GM10266 (cell line): ENCODE results near the gene DNAAF1.
A peak's percentile ranks its signal among the peaks of the same experiment; 100 is the strongest.
"Not testable (repeated sequence)": the region's sequence is repeated elsewhere in the genome, so short reads cannot be mapped to it uniquely, and the experiment has no call there.

Experiments used
- DNase-seq: peaks from one replicate; pipeline ENCODE4 v3.0.0; 2012; ENCODE audit errors: extremely low spot score
- TF ChIP-seq, protein P1 (sequence below): IDR thresholded peaks from 2 replicates; pipeline ENCODE4 v1.5.1; 2012; ENCODE audit warnings: mild to moderate bottlenecking, low read depth; ENCODE audit not compliant: control insufficient read depth, insufficient read depth; ENCODE audit errors: missing control alignments

DNAAF1 gene

DNA sequence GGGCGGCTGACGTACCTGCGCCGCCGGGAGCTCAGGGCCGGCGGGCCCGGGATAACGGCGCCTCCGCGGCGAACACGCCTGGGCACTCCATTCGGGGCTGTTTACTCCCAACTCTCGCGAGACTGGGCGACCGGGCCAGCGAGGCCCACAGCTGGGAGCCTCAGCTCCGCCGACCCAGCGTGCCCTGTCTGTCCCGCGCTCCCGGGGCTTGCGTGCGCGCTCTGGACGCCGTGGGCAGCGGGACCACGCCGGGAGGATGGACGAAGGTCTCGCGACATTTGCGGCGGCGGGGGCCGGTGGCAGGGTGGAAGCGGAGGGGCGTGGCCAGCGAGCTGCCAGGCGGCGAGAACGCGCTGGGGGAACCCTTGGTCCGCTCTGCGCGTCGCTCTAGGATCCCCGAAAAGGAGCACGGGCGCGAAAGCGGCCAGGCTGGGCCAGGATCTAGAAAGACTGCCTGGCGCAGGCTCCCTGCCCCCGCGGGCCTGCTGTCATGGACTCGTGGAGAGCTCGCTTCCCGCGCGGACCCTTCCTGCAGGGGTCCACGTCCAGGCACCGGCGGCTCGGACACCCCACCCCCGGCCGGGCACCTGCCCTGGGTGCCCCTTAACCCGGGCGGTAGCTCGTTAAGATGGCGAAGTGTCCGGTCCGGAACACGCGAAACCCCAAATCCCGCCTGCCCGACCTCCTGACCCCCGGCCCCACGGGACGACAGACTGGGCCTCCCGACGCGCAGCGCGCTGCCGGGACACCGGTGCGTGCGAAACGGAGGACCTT, 28.2 kb upstream of the DNAAF1 start, which contains the start of gene MBTPS1:
Gene MBTPS1 (minus strand): TSS at position 223 of the 774 bp plus-strand sequence. CDS start 15,159 bp downstream, outside the sequence.
- peak; percentile 97 for DNase-seq
- TF ChIP-seq, protein P1, sequence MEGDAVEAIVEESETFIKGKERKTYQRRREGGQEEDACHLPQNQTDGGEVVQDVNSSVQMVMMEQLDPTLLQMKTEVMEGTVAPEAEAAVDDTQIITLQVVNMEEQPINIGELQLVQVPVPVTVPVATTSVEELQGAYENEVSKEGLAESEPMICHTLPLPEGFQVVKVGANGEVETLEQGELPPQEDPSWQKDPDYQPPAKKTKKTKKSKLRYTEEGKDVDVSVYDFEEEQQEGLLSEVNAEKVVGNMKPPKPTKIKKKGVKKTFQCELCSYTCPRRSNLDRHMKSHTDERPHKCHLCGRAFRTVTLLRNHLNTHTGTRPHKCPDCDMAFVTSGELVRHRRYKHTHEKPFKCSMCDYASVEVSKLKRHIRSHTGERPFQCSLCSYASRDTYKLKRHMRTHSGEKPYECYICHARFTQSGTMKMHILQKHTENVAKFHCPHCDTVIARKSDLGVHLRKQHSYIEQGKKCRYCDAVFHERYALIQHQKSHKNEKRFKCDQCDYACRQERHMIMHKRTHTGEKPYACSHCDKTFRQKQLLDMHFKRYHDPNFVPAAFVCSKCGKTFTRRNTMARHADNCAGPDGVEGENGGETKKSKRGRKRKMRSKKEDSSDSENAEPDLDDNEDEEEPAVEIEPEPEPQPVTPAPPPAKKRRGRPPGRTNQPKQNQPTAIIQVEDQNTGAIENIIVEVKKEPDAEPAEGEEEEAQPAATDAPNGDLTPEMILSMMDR, result no peak

DNA sequence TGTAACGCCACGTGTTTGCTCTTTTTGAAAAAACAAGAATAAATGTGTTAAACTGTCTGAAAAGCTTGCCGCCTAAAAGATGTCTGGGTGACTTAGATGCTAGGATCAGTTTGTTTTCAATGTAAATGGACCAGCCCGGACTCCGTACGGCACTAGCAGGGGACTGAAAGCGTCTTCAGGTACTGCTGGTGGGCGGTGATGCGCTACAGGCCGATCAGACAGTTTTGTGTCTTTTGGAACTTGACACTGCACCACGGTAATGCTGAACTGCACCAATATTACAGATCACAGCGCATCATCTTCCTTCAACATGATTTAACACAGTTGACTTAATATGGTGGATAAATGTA, 27.6 kb upstream of the DNAAF1 start:
- DNase-seq, result peak; percentile 42
- TF ChIP-seq, protein P1, result no peak

DNA sequence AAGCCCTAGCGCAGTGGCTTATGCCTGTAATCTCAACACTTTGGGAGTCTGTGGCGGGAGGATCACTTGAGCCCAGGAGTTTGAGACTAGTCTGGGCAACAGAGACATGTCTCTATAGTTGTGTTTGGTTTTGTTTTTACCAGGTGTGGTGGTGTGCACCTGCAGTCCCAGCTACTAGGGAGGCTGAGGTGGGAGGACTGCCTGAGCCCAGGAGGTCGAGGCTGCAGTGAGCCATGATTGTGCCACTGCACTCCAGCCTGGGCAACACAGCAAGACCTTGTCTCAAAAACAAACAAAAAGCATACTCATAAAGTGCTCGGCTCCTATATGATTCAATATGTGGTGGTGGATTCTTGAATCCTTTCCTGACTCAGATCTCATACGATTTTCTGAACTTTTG, 26.8 kb upstream of the DNAAF1 start:
- DNase-seq, result not testable (repeated sequence)

DNA sequence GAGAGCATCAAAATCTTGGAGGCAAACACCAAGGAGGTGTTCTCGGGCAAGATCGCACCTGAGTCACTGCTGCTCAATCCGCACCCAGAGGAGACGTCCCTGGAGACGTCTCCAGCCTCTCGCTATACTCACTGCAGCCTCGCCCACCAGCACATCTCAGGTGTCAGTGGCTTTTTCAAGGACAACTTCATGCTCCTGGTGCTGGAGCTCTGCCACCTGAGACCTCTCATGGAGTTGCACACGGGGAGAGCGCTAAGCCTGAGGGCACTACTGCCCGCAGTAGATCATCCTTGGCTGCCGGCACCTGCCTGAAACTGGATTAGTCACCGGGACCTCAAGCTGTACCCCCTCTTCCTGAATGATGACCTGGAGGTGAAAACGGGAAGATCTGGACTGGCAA, 25.7 kb upstream of the DNAAF1 start:
- TF ChIP-seq, protein P1, result no peak
- no peak for DNase-seq

DNA sequence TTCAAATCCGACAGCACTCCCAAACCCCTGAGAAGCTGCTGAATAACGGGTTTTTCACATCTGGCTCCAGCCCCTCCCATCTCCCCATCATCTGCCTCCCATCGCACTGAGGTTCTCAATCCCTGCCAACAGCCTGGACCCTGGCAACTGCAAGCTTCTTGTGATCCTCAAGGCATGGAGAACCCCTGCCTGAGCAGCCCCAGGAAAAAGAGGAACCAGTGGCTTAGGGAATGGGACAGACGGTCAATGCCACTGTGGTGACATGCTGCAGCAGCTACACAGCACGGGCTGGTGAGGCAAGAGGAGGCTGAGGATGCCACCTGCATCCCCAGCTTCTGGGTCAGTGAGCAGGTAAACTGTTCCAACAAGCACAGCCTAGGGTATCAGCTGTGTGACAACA, 25.1 kb upstream of the DNAAF1 start:
- TF ChIP-seq, protein P1, result no peak
- DNase-seq, result no peak

DNA sequence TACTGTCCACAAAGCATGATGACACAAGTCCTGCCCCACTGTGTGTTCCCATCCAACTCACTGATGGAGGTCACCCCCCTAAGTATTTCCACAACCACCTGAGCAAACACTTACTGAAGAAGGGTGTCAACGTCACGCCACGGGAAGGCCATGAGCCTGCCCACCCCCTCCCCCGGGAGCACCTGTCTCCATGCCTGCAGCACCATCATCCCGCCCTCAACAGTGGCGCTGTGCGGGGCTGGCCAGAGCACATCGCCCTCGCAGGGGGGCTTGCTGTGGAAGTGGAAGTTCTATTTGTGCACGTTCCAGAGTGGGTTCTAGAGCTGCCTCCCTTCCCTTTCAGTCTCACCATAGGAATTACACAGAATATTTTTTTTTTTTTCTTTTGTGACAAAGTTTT, 24.1 kb upstream of the DNAAF1 start:
- no peak for DNase-seq
- TF ChIP-seq, protein P1, result no peak

DNA sequence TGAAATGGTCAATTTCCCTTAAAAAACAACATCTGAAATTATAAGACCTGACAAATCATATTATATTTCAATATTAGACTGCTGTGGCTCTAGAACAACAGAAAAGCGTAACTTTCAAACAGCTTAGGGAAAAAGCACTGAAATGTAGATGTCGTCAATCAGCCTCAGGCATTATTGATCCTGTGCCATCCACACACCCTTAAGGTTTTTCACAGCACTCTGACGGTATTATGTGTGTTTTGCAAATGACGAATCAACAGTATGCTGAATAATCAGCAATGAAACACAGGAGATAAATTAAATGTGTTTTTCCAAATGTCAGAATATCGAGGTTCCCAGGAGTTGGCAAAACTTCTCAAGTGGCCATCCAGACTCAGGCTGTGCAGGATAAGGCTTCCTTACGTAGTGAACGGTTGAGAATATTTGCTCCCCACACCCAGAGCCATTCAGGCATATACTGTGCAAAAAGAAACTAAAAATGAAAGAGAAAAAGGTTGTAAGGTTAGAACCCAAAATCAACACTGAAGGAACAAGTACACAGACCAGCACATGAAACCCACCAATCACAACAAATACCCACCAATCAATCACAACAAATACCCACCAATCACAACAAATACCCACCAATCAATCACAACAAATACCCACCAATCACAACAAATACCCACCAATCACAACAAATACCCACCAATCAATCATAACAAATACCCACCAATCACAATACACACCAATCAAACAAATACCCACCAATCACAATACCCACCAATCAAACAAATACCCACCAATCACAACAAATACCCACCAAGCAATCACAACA, 20.6 kb upstream of the DNAAF1 start:
- TF ChIP-seq, protein P1, result no peak
- no peak for DNase-seq
